H9 (cell line): ENCODE measurements around the gene POLR3B. TPM values are rescaled to one million over a fixed set of nuclear protein-coding genes. Genes with fewer than 3 reads are reported as not detected.

ENCODE experiments used
- DNase-seq: peaks from one replicate; pipeline ENCODE4 v3.0.0-alpha.2; 2017
- H2AFZ ChIP-seq: one replicate; pipeline ENCODE4 v1.6.1; 2013; ENCODE audit warnings: mild to moderate bottlenecking, low read length, control low read depth, moderate library complexity
- H2AK5ac ChIP-seq: 2 replicates; pipeline ENCODE4 v1.6.1; 2013; ENCODE audit warnings: low read length, control low read depth, mixed read lengths; ENCODE audit not compliant: insufficient read length
- H2BK120ac ChIP-seq: one replicate; pipeline ENCODE4 v1.6.1; 2013; ENCODE audit warnings: low read depth, mild to moderate bottlenecking, low read length, control low read depth, inconsistent platforms; ENCODE audit not compliant: poor library complexity, severe bottlenecking
- H2BK12ac ChIP-seq: 2 replicates; pipeline ENCODE4 v1.6.1; 2013; ENCODE audit warnings: low read length, control low read depth, mixed read lengths, low read depth; ENCODE audit not compliant: insufficient read length
- H2BK15ac ChIP-seq: 2 replicates; pipeline ENCODE4 v1.6.1; 2013; ENCODE audit warnings: low read depth, low read length, control low read depth
- H2BK20ac ChIP-seq: one replicate; pipeline ENCODE4 v1.6.1; 2013; ENCODE audit warnings: low read depth, mild to moderate bottlenecking, low read length, control low read depth, inconsistent platforms; ENCODE audit not compliant: poor library complexity, severe bottlenecking
- H2BK5ac ChIP-seq: 2 replicates; pipeline ENCODE4 v1.6.1; 2013; ENCODE audit warnings: low read length, control low read depth, mixed read lengths; ENCODE audit not compliant: insufficient read length
- H3K14ac ChIP-seq: 2 replicates; pipeline ENCODE4 v1.6.1; 2013; ENCODE audit warnings: low read length, control low read depth; ENCODE audit not compliant: insufficient read depth
- H3K18ac ChIP-seq: 2 replicates; pipeline ENCODE4 v1.6.1; 2013; ENCODE audit warnings: low read depth, mild to moderate bottlenecking, mixed read lengths, low read length, control low read depth; ENCODE audit not compliant: insufficient read length
- H3K23ac ChIP-seq: 2 replicates; pipeline ENCODE4 v1.6.1; 2013; ENCODE audit warnings: low read length, control low read depth, mixed read lengths, low read depth; ENCODE audit not compliant: insufficient read length
- H3K23me2 ChIP-seq: 2 replicates; pipeline ENCODE4 v1.6.1; 2013; ENCODE audit warnings: low read depth, mild to moderate bottlenecking, mixed read lengths, low read length, control low read depth; ENCODE audit not compliant: insufficient read length, poor library complexity, severe bottlenecking
- H3K27ac ChIP-seq: 2 replicates; pipeline ENCODE4 v1.5.1; 2013; ENCODE audit warnings: low read length, control low read depth, mixed read lengths, low read depth; ENCODE audit not compliant: insufficient read length
- H3K27me3 ChIP-seq: 2 replicates; pipeline ENCODE4 v1.6.1; 2013; ENCODE audit warnings: low read length, control low read depth, inconsistent platforms; ENCODE audit not compliant: insufficient read depth
- H3K4ac ChIP-seq: 2 replicates; pipeline ENCODE4 v1.6.1; 2013; ENCODE audit warnings: low read depth, mild to moderate bottlenecking, control low read depth, inconsistent platforms, low read length, moderate library complexity
- H3K4me1 ChIP-seq: 2 replicates; pipeline ENCODE4 v1.6.1; 2013; ENCODE audit warnings: low read length, control low read depth, inconsistent platforms; ENCODE audit not compliant: insufficient read depth
- H3K4me2 ChIP-seq: 2 replicates; pipeline ENCODE4 v1.6.1; 2013; ENCODE audit warnings: low read length, control low read depth, mixed read lengths; ENCODE audit not compliant: insufficient read length, insufficient read depth
- H3K56ac ChIP-seq: 2 replicates; pipeline ENCODE4 v1.6.1; 2013; ENCODE audit warnings: low read depth, mild to moderate bottlenecking, mixed read lengths, low read length, control low read depth; ENCODE audit not compliant: insufficient read length
- H3K79me1 ChIP-seq: 2 replicates; pipeline ENCODE4 v1.6.1; 2013; ENCODE audit warnings: low read depth, mild to moderate bottlenecking, moderate library complexity, low read length, control low read depth, inconsistent platforms; ENCODE audit not compliant: insufficient read depth, poor library complexity, severe bottlenecking
- H3K79me2 ChIP-seq: 2 replicates; pipeline ENCODE4 v1.6.1; 2013; ENCODE audit warnings: low read length, control low read depth, inconsistent platforms; ENCODE audit not compliant: insufficient read depth
- H3K9ac ChIP-seq: 2 replicates; pipeline ENCODE4 v1.6.1; 2013; ENCODE audit warnings: low read length, control low read depth, mixed read lengths; ENCODE audit not compliant: insufficient read length; ENCODE audit errors: extremely low read depth
- H3K9me3 ChIP-seq: one replicate; pipeline ENCODE4 v1.6.1; 2013; ENCODE audit warnings: low read depth, low read length, inconsistent platforms; ENCODE audit not compliant: control insufficient read depth
- H3T11ph ChIP-seq: one replicate; pipeline ENCODE4 v1.6.1; 2013; ENCODE audit warnings: mild to moderate bottlenecking, low read length, control low read depth, inconsistent platforms
- H4K20me1 ChIP-seq: one replicate; pipeline ENCODE4 v1.6.1; 2013; ENCODE audit not compliant: control insufficient read depth, insufficient read length, insufficient read depth
- H4K5ac ChIP-seq: 2 replicates; pipeline ENCODE4 v1.6.1; 2013; ENCODE audit warnings: low read depth, mild to moderate bottlenecking, mixed read lengths, low read length, control low read depth; ENCODE audit not compliant: insufficient read length
- H4K8ac ChIP-seq: replicated peaks from 2 replicates; pipeline ENCODE4 v1.6.1; 2013; ENCODE audit warnings: low read length, control low read depth, mixed read lengths, low read depth; ENCODE audit not compliant: insufficient read length
- H4K91ac ChIP-seq: 2 replicates; pipeline ENCODE4 v1.6.1; 2013; ENCODE audit warnings: low read depth, mild to moderate bottlenecking, moderate library complexity, mixed read lengths, low read length, control low read depth; ENCODE audit not compliant: insufficient read length
- H3K27ac Mint-ChIP-seq, 3 experiments: 2 replicates in 2 of 3; 3 replicates in 1 of 3; pipeline ENCODE4 v1.8.0; 2020 to 2021; ENCODE audit warnings: mixed read lengths in 3 of 3, mild to moderate bottlenecking in 1 of 3, moderate library complexity in 1 of 3
- H3K27me3 Mint-ChIP-seq: 2 replicates; pipeline ENCODE4 v1.8.0; 2021; ENCODE audit warnings: low read depth, mild to moderate bottlenecking, moderate library complexity, mixed read lengths
- H3K36me3 Mint-ChIP-seq, 3 experiments: 2 replicates in 2 of 3; 3 replicates in 1 of 3; pipeline ENCODE4 v1.8.0; 2020 to 2021; ENCODE audit warnings: low read depth in 3 of 3, mixed read lengths in 3 of 3; ENCODE audit not compliant: insufficient read depth in 1 of 3
- H3K4me1 Mint-ChIP-seq, 2 experiments: 2 replicates each; pipeline ENCODE4 v1.8.0; 2020; ENCODE audit warnings: mixed read lengths in 2 of 2
- H3K4me3 Mint-ChIP-seq, 2 experiments: 2 replicates in 1 of 2; 3 replicates in 1 of 2; pipeline ENCODE4 v1.8.0; 2020 to 2021; ENCODE audit warnings: mild to moderate bottlenecking in 2 of 2, mixed read lengths in 2 of 2, moderate library complexity in 1 of 2
- H3K9me3 Mint-ChIP-seq, 2 experiments: 2 replicates in 1 of 2; 3 replicates in 1 of 2; pipeline ENCODE4 v1.8.0; 2020; ENCODE audit warnings: mild to moderate bottlenecking in 2 of 2, mixed read lengths in 2 of 2, moderate library complexity in 1 of 2
- CTCF ChIP-seq: fragments of 200-600 bp; sonication (generic); conservative IDR thresholded peaks from 3 replicates; pipeline ENCODE4 v1.8.0; 2021; ENCODE audit warnings: antibody characterized with exemption, mild to moderate bottlenecking
- WGBS: extraction: QIAGEN DNeasy Blood & Tissue Kit; methylation state at CpG from one replicate; pipeline ENCODE4 v1.1.7; 2013; ENCODE audit warnings: missing lambda C conversion rate, low lambda C conversion rate, mixed read lengths; ENCODE audit not compliant: insufficient read length; ENCODE audit errors: extremely low coverage; 5-methylcytosine and 5-hydroxymethylcytosine counted together
- total RNA-seq: library from RNA; stranded (reverse); gene quantifications from 2 replicates; pipeline ENCODE4 v1.2.1, GENCODE V29; 2021

The POLR3B gene
- total RNA-seq, 1 experiment from 2014 or later = 13.4 TPM

- Histone ChIP-seq H3K14ac (no peak overlapping the region), H3K56ac (no peak overlapping the region), H2BK5ac (no peak overlapping the region), H3K18ac (no peak overlapping the region), H3T11ph (no peak overlapping the region), H3K79me1 (no peaks in the 10 kb centered on the region), H3K9ac (no peak overlapping the region), H2BK120ac (no peak overlapping the region), H2BK15ac (no peak overlapping the region), H3K9me3 (no peaks in the 10 kb centered on the region), H2AFZ (no peak overlapping the region), H3K27ac (no peak overlapping the region), H4K20me1 (no peaks in the 10 kb centered on the region), H4K91ac (no peak overlapping the region), H3K79me2 (no peaks in the 10 kb centered on the region), H3K23ac (no peak overlapping the region), H2BK12ac (no peak overlapping the region), H3K4me1 (no peaks in the 10 kb centered on the region), H3K27me3 (no peaks in the 10 kb centered on the region), H2BK20ac (no peak overlapping the region), H2AK5ac (no peak overlapping the region), H3K4ac (no peak overlapping the region), H3K23me2 (no peaks in the 10 kb centered on the region), H4K5ac (no peak overlapping the region), H3K4me2 (no peak overlapping the region), H4K8ac (no peak overlapping the region)
- peaks cover 11 to 16% (median 14%) of the 10 kb centered on the region in 3 experiments; a peak in 6 of 7 replicates for H3K36me3 Mint-ChIP-seq
- peaks cover 0 to 4% of the 10 kb centered on the region in 2 experiments; a peak in 1 of 4 replicates for H3K4me1 Mint-ChIP-seq
- H3K4me3 Mint-ChIP-seq = no peak overlapping the region
- no peak for DNase-seq
- no peaks in the 10 kb centered on the region for H3K27me3 Mint-ChIP-seq
- peaks cover 0 to 4% of the 10 kb centered on the region in 2 experiments; a peak in 1 of 5 replicates for H3K9me3 Mint-ChIP-seq
- TF ChIP-seq CTCF = no peak
- H3K27ac Mint-ChIP-seq = no peak overlapping the region
- WGBS = no CpG with 5 or more reads among the region's 5 CpGs
These were observed 29.4 kb downstream of the POLR3B start for GRCh38 chr12:106386813-106387535.
